ENCODE results near the gene CHST15. TPM values are rescaled to one million over a fixed set of nuclear protein-coding genes. Genes with fewer than 3 reads are reported as not detected.

CHST15 gene
- total RNA-seq, 6 experiments from 2014 or later: 0.88 to 8.7 (median 1.1) TPM

DNA sequence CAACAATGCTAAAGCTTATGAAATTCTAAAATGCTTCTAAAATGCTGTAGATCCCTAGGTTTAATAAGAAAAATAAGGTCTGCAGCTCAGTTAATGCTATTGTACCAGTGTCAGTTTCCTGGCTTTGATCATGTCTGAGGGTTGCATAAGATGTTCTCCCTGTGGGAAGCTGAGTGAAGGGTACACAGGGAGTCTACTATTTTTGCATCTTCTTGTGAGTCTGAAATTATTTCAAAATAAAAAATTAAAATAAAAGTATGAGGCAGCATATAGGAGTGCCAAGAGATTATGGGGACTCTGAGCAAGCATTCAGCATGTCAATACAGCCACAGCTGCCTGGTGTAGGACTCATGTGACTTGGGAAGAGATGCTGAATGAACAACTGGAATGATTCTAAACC, 14.7 kb downstream of the CHST15 start:
- Mint-ChIP-seq H3K27me3 (ENCODE audit: insufficient read depth) (peaks cover 20% of the 10 kb centered on the region), H3K4me1 (ENCODE audit: low read depth) (peaks cover 4% of the 10 kb centered on the region; the same call in 1 of the 2 replicates), H3K9me3 (no peaks in the 10 kb centered on the region; the same call in 1 of the 2 replicates), H3K36me3 (ENCODE audit: low read depth) (peaks cover 5% of the 10 kb centered on the region; the same call in 1 of the 2 replicates), H3K27ac (no peak overlapping the region), H3K4me3 (no peak overlapping the region)
- TF ChIP-seq, protein P1, sequence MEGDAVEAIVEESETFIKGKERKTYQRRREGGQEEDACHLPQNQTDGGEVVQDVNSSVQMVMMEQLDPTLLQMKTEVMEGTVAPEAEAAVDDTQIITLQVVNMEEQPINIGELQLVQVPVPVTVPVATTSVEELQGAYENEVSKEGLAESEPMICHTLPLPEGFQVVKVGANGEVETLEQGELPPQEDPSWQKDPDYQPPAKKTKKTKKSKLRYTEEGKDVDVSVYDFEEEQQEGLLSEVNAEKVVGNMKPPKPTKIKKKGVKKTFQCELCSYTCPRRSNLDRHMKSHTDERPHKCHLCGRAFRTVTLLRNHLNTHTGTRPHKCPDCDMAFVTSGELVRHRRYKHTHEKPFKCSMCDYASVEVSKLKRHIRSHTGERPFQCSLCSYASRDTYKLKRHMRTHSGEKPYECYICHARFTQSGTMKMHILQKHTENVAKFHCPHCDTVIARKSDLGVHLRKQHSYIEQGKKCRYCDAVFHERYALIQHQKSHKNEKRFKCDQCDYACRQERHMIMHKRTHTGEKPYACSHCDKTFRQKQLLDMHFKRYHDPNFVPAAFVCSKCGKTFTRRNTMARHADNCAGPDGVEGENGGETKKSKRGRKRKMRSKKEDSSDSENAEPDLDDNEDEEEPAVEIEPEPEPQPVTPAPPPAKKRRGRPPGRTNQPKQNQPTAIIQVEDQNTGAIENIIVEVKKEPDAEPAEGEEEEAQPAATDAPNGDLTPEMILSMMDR (IDR thresholded peaks at IDR 0.05): no peak
- no peak for DNase-seq

DNA sequence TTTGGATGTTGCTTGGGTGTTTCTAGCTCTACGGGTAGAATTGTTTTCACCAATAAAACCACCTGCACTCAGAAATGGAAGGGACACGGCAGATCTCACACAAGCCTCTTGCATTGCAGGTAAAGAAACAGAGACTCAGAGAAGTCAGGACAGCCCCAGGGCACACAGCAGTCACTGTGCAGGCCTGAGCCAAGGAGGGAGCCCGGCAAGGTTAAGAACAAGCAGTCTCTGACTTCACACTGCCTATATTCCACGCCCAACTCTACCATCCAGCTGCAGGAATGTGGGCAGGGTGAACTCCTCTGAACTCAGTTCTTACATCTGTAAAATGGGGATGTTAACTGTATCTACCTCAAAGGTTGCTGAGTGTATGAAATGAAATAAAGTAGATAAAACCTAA, 15.4 kb downstream of the CHST15 start:
- Mint-ChIP-seq H3K4me3 (no peak overlapping the region), H3K27me3 (ENCODE audit: insufficient read depth) (peaks cover 20% of the 10 kb centered on the region), H3K36me3 (ENCODE audit: low read depth) (peaks cover under 1% of the 10 kb centered on the region; the same call in 1 of the 2 replicates), H3K9me3 (no peaks in the 10 kb centered on the region; the same call in 1 of the 2 replicates), H3K27ac (no peak overlapping the region), H3K4me1 (ENCODE audit: low read depth) (no peaks in the 10 kb centered on the region)
- TF ChIP-seq, protein P1 (IDR thresholded peaks at IDR 0.05): no peak
- DNase-seq: no peak

DNA sequence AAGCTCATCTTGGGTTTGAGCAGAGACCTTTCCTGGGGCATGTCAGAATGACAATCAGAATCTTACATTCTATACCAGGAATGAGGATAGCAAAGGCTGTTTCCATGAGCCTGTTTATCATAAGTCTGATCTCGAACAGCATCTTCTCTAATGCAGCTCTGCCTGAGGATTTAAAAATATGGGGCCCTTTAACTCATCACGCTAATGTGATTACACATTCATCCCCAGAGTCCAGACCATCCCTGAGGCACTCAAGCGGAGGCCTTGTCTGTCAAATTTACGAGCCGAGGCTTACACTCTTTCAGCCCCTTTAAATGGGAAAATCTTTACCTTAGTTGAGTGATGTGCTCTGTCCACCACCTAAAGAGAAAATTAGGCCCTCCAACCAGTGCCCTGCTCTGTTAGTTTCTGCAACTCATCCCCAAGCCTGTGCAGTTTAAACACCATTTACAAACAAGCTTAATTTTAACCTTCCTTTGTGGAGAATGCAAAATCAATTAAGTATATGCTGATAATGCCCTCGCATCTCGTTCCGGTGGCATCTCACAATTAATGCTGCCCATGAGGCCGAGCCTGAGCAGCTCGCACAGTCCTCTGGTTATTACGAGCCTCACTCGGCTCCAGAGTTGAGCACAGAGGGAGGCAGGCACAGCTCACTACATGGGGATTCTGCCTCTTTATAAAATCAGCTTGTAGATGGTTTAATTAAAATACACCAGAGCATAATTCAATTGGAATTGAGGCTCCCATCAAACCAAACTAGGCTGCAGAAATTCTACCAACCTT, 16.0 kb downstream of the CHST15 start:
- Mint-ChIP-seq H3K9me3 (no peaks in the 10 kb centered on the region; the same call in 1 of the 2 replicates), H3K36me3 (ENCODE audit: low read depth) (no peaks in the 10 kb centered on the region), H3K27ac (no peak overlapping the region), H3K27me3 (ENCODE audit: insufficient read depth) (peaks cover 18% of the 10 kb centered on the region), H3K4me1 (ENCODE audit: low read depth) (no peaks in the 10 kb centered on the region), H3K4me3 (no peak overlapping the region)
- no peak for DNase-seq
- TF ChIP-seq, protein P1 (IDR thresholded peaks at IDR 0.05): no peak

DNA sequence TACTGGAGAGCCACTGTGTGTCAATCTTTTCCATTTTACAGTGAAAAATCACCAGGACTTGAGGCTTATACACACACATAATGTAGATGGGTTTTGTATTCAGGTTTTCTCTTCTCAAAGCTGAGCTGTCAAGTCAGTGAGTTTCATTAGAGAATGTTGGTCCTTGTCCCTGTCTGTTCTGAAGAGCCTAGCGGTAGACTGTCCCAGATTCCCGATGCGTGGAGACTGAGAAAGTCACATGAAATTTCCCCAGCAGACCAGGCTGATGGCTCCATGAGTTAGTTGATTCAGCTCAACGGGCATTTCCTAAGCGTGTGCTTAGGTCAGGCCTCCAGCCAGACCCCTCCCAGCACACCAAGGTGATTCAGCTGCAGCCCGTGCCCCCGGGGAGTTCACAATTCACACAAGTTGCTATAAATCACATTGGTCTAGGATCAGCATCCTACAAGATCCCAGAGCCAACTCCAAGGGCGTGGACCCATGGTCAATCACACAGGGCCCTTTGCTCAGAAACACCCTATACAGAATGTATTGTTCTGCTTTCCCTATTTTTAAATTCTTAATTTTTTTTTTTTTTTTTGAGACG, 17.2 kb downstream of the CHST15 start:
- Mint-ChIP-seq H3K27ac (no peak overlapping the region), H3K36me3 (ENCODE audit: low read depth) (no peaks in the 10 kb centered on the region), H3K4me1 (ENCODE audit: low read depth) (no peaks in the 10 kb centered on the region), H3K27me3 (ENCODE audit: insufficient read depth) (peaks cover 12% of the 10 kb centered on the region), H3K4me3 (no peak overlapping the region), H3K9me3 (no peaks in the 10 kb centered on the region; the same call in 1 of the 2 replicates)
- DNase-seq: no peak
- TF ChIP-seq, protein P1 (IDR thresholded peaks at IDR 0.05): no peak

DNA sequence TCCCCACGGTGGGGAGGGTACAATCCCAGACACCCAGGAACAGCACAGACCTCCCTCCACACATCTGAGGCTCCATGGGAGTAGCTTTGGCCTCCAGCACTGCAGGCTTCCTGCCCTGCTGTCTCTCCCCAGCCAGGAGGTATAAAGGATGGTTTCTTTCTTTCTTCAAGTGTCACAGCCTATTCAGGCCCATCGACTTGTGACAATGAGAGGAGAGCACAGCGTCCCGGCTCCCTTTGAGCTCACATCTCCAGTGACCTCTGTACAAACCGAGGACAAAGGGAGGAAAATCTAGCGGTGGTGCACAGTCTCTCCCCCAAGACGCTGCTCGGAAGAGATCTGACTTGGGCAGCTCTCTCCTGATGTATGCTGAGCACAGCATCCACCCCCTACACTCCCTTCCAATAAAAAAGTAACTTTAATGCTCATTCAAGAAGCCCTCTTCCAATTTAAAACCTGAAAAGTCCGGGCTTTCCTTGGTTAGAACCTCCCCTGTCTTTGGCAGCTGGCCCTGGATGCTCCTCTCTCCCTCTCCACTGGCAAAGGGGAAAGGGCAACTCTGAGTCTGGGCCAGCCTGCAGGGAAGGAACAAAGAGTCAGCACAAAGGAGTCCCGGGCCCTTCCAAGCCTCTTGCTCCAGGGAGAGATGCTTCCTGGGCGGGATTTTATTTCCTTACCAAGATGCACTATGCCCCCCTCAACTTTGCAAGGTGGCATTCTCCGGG, 18.0 kb downstream of the CHST15 start:
- Mint-ChIP-seq H3K9me3 (no peaks in the 10 kb centered on the region; the same call in 1 of the 2 replicates), H3K4me3 (no peak overlapping the region), H3K27ac (no peak overlapping the region), H3K36me3 (ENCODE audit: low read depth) (no peaks in the 10 kb centered on the region), H3K27me3 (ENCODE audit: insufficient read depth) (peaks cover 12% of the 10 kb centered on the region), H3K4me1 (ENCODE audit: low read depth) (no peaks in the 10 kb centered on the region)
- no peak for DNase-seq
- TF ChIP-seq, protein P1 (IDR thresholded peaks at IDR 0.05): no peak

Measured in HFFc6 (cell line).